PC-9 (cell line): Measurements from ENCODE around the gene DHRS7B.

Experiments used
- EZH2 ChIP-seq: fragments of 200-600 bp; sonication (generic); IDR thresholded peaks from 2 replicates; pipeline ENCODE4 v1.8.0; 2017; ENCODE audit warnings: antibody characterized with exemption, low read depth
- TF ChIP-seq, protein P1 (sequence below): fragments of 200-600 bp; sonication (generic); conservative IDR thresholded peaks from 2 replicates; pipeline ENCODE4 v1.6.1; 2017; ENCODE audit warnings: mixed run types, antibody characterized with exemption, mild to moderate bottlenecking, moderate library complexity

DNA sequence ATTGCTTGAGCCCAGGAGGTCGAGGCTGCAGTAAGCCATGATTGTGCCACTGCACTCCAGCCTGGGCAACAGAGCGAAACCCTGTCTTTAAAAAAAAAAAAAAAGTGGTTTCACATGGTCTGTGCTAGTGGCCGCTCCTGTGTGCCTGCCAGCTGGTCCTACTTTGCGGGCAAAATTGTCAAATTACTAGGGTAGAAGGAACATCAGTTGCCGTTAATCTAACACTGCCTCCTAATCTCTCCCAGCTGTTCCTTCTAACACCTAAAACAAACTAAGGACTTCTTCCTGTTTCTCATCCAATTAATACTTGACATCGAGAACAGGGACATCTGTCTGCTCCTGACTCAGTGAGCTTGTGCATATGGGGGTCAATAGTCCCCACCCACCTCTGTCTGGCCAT is 63.3 kb downstream of the DHRS7B start:
- TF ChIP-seq, protein P1, sequence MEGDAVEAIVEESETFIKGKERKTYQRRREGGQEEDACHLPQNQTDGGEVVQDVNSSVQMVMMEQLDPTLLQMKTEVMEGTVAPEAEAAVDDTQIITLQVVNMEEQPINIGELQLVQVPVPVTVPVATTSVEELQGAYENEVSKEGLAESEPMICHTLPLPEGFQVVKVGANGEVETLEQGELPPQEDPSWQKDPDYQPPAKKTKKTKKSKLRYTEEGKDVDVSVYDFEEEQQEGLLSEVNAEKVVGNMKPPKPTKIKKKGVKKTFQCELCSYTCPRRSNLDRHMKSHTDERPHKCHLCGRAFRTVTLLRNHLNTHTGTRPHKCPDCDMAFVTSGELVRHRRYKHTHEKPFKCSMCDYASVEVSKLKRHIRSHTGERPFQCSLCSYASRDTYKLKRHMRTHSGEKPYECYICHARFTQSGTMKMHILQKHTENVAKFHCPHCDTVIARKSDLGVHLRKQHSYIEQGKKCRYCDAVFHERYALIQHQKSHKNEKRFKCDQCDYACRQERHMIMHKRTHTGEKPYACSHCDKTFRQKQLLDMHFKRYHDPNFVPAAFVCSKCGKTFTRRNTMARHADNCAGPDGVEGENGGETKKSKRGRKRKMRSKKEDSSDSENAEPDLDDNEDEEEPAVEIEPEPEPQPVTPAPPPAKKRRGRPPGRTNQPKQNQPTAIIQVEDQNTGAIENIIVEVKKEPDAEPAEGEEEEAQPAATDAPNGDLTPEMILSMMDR, result no peak
- no peak for TF ChIP-seq EZH2
